GM12892 (cell line): Measurements from ENCODE around the gene STK10.

ENCODE experiments used
- POLR2A ChIP-seq: IDR thresholded peaks from 2 replicates; pipeline ENCODE4 v1.6.1; 2011; ENCODE audit warnings: low read depth, low read length, control low read depth
- POLR2AphosphoS5 ChIP-seq: IDR thresholded peaks from 2 replicates; pipeline ENCODE4 v1.6.1; 2011; ENCODE audit warnings: low read depth, low read length, control low read depth

DNA sequence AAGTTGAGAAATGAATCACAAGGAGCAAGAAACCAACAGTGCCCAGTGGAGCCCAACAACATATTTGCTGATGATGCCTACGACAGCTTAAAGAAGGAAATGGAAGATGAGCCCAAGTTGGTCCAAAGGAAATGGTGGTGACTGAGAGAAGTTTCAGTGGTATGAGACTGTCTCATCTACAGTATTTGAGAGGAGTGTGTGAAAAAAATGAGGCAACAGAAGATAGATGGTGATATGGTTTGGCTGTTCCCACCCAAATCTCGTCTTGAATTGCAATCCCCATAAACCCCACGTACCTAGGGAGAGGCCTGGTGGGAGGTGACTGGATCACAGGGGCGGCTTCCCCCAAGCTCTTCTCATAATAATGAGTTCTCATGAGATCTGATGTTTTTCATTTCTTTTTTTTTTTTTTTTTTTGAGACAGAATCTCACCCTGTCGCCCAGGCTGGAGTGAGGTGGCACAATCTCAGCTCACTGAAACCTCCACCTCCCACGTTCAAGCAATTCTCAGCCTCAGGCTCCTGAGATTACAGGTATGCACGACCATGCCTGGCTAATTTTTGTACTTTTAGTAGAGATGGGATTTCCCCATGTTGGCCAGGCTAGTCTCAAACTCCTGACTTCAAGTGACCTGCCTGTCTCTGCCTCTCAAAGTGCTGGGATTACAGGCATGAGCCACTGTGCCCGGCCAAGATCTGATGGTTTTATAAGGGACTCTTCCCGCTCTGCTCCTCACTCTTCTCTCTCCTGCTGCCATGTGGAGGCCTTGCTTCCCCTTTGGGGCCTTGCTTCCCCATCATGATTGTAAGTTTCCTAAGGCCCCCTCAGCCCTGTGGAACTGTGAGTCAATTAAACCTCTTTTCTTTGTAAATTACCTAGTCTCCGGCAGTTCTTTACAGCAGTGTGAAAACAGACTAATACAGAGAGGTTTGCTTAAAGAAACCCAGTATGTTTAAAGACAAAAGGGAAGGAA lies 36.2 kb upstream of the STK10 start:
- TF ChIP-seq POLR2AphosphoS5 (0 out of 2 replicates have a peak, but pooled peaks have one; percentile 21), POLR2A (no peak)
